Retina (tissue), 1 donor: ENCODE measurements around the gene MGAT5B.
A peak's percentile ranks its signal among the peaks of the same experiment; 100 is the strongest.
"Not testable (repeated sequence)": the region's sequence is repeated elsewhere in the genome, so short reads cannot be mapped to it uniquely, and the experiment has no call there.

ENCODE experiments used
- DNase-seq: peaks from one replicate; pipeline ENCODE4 v3.0.0-alpha.2; 2016

MGAT5B gene

DNA sequence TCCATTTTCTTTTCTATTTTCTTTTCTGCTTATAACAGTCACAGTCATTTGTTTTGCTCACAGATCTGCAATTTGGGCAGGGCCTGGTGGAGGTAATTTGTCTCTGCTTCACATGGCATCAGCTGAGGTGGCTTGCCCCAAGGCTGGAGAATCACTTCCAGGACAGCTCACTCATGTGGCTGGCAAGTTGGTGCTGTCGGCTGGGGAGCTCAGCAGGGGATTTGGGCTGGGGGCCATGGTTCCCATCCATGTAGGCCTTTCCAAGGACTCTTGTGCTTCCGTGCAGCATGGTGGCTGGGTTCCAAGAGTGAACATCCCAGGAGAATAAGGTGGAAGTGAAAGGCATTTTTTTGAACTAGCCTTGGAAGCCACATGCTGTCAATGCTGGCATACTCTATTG, 85.7 kb downstream of the MGAT5B start:
- DNase-seq = no peak

- DNase-seq = no peak
Observed at GRCh38 chr17:76955191-76955590, 87.0 kb downstream of the MGAT5B start.

DNA sequence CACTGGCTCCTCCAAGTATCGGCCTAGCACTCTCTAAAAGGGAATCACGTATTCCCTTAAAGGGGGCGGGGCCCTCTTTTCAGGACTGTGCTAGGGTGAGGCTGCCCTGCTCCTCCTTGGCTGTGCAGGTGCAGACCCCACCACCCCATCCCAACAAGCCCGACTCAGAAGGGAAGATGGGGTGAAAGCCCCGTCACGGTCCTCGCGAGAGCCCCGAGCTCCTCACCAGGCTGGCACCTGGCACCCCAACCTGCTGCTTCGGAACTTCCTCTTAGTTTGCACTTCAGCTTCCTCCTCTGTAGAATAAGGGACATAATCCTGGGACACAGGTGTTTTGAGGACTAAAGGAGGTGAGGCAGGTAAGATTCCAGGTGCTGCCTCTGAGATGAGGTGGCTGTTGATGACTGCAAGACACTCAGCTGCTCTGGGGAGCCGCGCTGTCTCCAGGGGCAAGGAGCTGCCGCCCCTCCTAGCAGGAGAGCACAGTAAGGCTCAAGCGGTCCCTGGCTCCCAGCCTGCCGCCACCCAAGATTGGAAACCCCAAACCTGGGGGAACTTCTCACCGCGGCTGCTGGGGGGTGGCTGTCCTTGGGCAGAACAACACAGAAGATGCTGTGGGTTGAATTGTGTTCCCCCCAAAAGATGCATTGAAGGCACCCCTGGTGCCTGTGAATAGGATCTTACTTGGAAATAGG, 88.8 kb downstream of the MGAT5B start:
- DNase-seq = no peak

DNA sequence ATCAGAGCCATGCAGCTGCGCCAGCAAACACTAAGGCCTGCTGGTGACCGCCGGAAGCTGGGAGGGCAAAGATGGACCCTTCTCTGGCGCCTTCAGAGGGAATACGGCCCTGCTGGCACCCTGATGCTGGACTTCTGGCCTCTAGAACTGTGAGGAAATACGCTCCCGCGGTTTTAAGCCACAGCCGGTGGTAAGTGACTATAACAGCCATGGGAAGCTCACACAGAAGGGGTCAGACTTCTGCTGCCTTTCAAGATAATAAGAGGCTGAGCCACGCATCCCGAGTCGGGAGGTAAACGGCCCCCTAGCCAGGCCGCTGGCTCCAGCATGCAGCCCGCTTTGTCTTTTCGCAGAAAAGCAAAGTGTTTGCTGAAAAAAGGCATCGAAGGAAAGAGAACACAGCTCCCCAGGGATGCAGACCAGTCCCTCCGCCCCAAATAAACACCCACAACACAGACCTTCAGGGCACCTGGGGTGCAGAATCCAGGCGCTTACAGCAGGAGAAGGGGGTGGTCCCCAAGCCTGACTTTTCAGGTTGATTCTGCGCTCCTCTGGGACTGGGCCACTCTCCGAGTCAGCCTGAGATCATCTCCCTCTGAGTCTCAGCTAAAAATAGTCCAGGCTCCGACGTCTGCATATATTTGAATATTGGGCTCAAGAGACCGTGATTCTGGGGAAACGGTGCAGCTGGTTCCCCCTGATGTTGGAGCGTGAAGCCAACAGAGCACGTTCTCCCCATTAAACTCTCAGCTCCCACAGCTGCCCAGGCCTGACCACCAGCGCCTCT, 89.7 kb downstream of the MGAT5B start:
- DNase-seq = peak; percentile 60

GRCh38 chr17:76958974-76959373, 90.8 kb downstream of the MGAT5B start:
- no peak for DNase-seq

GRCh38 chr17:76961869-76962268, 93.7 kb downstream of the MGAT5B start:
- DNase-seq = no peak

GRCh38 chr17:76962858-76963257, 94.7 kb downstream of the MGAT5B start:
- no peak for DNase-seq

DNA sequence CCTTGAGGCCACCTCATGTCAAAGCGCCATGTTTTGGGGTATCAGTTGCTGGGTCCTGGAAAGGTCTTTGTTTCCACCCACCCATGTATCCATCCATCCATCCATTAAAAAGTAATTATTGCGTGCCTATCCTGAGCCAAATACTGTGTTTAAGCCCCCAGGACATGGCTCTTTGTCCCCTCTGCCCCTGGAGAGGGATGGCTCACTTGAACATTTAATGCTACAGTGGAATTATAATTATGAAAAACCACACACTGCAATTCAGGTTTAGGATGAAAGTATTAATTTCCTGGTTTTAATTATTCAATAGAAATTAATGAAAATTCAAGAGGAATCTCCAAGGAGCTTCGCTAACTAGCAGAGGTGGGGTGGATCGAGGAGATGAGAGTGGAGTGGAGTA, 97.8 kb downstream of the MGAT5B start:
- DNase-seq = no peak

GRCh38 chr17:76966486-76967181, 98.4 kb downstream of the MGAT5B start:
- no peak for DNase-seq

DNA sequence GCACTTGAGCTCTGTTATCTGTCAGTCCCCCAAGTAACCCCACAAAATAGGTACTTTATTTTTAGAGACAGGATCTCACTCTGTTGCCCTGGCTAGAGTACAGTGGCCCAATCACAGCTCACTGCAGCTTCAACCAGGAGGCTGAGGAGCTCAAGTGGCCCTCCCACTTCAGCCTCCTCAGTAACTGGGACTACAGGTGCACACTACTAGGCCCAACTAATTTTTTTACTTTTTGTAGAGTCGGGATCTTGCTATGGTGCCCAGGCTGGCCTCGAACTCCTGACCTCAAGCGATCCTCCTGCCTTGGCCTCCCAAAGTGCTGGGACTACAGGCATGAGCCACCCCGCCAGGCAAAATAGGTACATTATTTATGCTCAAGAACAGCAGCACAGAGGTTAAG, 99.6 kb downstream of the MGAT5B start:
- DNase-seq = no peak

- peak; percentile 94 for DNase-seq
Observed at GRCh38 chr17:76968707-76969597, 100.7 kb downstream of the MGAT5B start.

DNA sequence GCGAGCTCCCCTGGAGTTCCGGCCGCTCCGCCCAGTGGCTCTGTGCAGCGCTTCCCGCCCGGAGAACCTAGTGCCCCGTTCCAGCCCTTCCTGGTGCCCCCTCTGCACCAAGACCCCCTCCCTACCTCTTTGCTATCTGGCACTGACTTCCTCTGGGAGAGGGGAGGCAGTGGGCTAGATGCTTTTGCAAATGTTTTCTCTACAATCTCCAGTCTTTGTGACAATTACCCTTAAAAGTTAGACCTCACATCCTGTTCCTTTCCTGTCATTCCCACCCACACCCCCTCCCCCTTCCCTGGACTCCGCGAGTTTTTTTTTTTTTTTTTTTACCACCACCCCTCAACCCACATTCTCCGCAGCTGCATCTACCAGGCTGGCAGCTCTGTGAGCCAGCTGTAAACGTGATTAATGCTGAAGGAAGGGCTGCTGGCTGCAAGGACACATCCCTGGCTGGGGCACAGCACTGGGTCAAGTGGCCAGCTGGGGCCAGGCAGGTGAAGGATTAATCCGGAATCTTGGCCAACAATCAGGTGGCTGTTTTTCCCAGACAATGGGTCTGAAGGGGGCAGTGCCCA, 101.5 kb downstream of the MGAT5B start:
- DNase-seq = no peak

- DNase-seq = not testable (repeated sequence)
Observed at GRCh38 chr17:76970228-76970627, 102.0 kb downstream of the MGAT5B start.

GRCh38 chr17:76972046-76972641, 103.9 kb downstream of the MGAT5B start:
- no peak for DNase-seq

GRCh38 chr17:76973040-76973439, 104.8 kb downstream of the MGAT5B start:
- peak; percentile 69 for DNase-seq

DNA sequence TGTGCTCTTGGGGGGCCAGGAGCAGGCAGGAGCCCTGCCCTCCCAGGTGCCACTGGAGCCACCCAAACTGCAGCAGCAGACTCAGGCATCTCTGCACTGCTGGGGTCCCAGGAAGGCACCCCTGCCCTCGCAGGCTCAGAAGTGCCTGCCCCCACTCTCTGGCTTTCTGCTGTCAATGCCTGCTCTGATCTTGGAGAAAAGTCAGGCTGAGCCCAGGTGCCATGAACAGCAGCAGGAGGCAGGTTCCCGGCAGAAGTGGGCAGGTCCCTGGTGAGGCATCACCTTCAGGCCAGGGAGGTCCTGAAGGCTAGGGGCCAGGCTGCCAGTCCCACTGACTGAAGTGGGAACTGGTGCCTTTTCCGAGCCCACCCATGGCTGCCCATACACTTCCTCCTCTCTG, 106.5 kb downstream of the MGAT5B start:
- no peak for DNase-seq

DNA sequence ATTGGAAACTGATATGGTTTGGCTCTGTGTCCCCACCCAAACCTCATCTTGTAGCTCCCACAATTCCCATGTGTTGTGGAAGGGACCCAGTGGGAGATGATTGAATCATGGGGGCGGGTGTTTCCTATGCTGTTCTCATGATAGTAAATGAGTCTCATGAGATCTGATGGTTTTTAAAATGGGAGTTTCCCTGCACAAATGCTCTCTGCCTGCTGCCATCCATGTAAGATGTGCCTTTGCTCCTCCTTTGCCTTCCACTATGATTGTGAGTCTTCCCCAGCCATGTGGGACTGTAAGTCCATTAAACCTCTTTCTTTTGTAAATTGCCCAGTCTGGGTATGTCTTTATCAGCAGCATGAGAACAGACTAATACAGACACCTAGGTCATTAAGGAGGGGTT, 109.8 kb downstream of the MGAT5B start:
- not testable (repeated sequence) for DNase-seq

GRCh38 chr17:76981545-76982295, 113.5 kb downstream of the MGAT5B start:
- DNase-seq = no peak

DNA sequence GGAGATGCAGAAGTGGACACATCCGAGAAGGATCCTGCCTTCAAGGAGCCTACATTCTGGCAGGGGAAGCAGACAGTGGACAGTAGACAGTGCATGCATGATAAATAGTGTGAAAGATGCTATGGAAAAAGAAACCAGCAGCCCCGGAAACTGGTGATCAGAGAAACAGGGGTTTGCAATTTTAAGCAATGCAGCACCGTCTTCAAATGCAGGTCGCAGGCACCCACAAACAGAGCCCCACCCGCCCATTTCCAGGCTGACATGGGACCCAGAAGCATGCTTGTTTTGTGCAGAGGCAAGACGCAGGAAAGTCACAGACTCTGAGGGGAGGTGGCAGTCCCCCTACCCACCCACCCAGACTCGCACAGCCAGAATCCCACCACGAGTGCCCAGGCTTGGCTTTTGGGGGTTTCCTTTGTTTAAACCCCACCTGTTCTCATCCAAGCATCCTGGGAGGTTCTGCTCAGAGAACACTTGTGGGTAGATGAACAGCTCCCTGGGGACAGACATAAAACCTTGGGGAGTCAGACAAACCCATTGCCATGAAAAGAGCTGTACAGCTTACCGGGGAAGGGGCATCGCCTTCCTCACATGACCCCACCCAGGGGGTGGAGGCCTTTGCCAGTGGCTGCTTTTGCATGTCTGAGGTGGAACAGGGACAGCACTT, 114.3 kb downstream of the MGAT5B start:
- no peak for DNase-seq

DNA sequence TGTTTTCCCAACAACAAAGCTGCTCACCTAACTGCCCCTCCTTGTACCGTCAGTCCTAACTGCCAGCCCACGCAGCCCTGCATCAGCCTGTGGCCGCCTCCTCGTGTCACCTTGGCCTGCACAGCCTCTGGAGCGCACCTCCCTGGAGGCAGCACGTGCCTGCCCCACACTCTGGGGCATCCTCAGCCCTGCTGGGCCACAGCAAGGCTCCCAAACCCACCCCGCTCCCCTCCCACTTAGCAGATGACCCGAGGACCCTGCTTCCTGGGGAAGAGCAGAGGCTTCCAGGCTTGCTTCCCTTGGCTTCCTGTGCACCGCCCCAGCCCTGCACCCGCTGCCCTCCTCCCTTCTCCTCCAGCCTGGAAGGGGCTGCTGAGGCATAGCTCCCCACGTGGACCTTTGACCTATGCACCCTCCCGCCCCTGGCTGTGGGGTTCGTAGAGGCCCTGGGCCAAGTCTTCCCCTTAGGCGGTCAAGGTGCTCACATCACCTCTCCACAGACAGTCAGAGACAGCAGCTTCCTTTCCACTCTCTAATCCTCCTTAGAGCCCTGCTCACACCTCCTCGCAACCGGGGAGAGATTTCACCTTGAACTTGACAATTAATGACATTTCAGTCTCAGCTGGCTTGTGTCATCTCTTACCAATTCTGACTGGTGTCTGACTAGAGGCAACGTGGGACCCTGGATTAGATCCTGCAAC, 115.0 kb downstream of the MGAT5B start:
- DNase-seq = no peak
